ENCODE measurements around the gene PCDHGC3.

The PCDHGC3 gene

GRCh38 chr5:141492168-141492885 lies 16.6 kb downstream of the PCDHGC3 start:
- H3K27ac ChIP-seq, result no peak overlapping the region
- TF ChIP-seq CTCF (conservative IDR thresholded peaks at IDR 0.05), result no peak

GRCh38 chr5:141493500-141494422 lies 18.0 kb downstream of the PCDHGC3 start:
- H3K27ac ChIP-seq, result no peak overlapping the region
- TF ChIP-seq CTCF (conservative IDR thresholded peaks at IDR 0.05), result no peak

GRCh38 chr5:141494761-141495452 lies 19.1 kb downstream of the PCDHGC3 start:
- TF ChIP-seq CTCF (conservative IDR thresholded peaks at IDR 0.05), result no peak
- H3K27ac ChIP-seq, result no peak overlapping the region

- no peak for TF ChIP-seq CTCF (conservative IDR thresholded peaks at IDR 0.05)
- H3K27ac ChIP-seq, result no peak overlapping the region
Measured at GRCh38 chr5:141495453-141495811, 19.7 kb downstream of the PCDHGC3 start.

GRCh38 chr5:141496038-141496437 lies 20.3 kb downstream of the PCDHGC3 start:
- no peak for TF ChIP-seq CTCF (conservative IDR thresholded peaks at IDR 0.05)

GRCh38 chr5:141501761-141502160 lies 26.0 kb downstream of the PCDHGC3 start:
- no peak for TF ChIP-seq CTCF (conservative IDR thresholded peaks at IDR 0.05)

More at GRCh38 chr5:141496038-141496437, 20.3 kb downstream of the PCDHGC3 start:
- H3K27ac ChIP-seq, result no peak overlapping the region

GRCh38 chr5:141503681-141504080 lies 27.9 kb downstream of the PCDHGC3 start:
- no peak overlapping the region for H3K27ac ChIP-seq
- no peak for TF ChIP-seq CTCF (conservative IDR thresholded peaks at IDR 0.05)

More at GRCh38 chr5:141501761-141502160, 26.0 kb downstream of the PCDHGC3 start:
- H3K27ac ChIP-seq, result no peak overlapping the region
